Karpas-422 (cell line): ENCODE measurements around the gene FAR2. TPM values are rescaled to one million over a fixed set of nuclear protein-coding genes. Genes with fewer than 3 reads are reported as not detected.

Source experiments
- DNase-seq: peaks from one replicate; pipeline ENCODE4 v3.0.0-alpha.2; 2015
- H2AFZ ChIP-seq: fragments of 200-600 bp; sonication (generic); 2 replicates; pipeline ENCODE4 v1.6.1; 2014; ENCODE audit warnings: antibody characterized with exemption, low read length, mixed read lengths
- H3K27ac ChIP-seq: fragments of 200-600 bp; sonication (generic); 2 replicates; pipeline ENCODE4 v1.5.1; 2014; ENCODE audit warnings: mild to moderate bottlenecking, low read length, moderate library complexity
- H3K27me3 ChIP-seq: fragments of 200-600 bp; sonication (generic); 2 replicates; pipeline ENCODE4 v1.6.1; 2014; ENCODE audit warnings: low read length, mixed read lengths
- H3K36me3 ChIP-seq: fragments of 200-600 bp; sonication (generic); 2 replicates; pipeline ENCODE4 v1.6.1; 2014; ENCODE audit warnings: low read length, mixed read lengths; ENCODE audit not compliant: insufficient read depth
- H3K4me1 ChIP-seq: fragments of 200-600 bp; sonication (generic); 2 replicates; pipeline ENCODE4 v1.6.1; 2014; ENCODE audit warnings: mild to moderate bottlenecking, low read length, mixed read lengths
- H3K4me2 ChIP-seq: fragments of 200-600 bp; sonication (generic); 2 replicates; pipeline ENCODE4 v1.6.1; 2014; ENCODE audit warnings: low read length, low read depth, mild to moderate bottlenecking; ENCODE audit not compliant: poor library complexity, severe bottlenecking
- H3K4me3 ChIP-seq: fragments of 200-600 bp; sonication (generic); 2 replicates; pipeline ENCODE4 v1.5.1; 2014; ENCODE audit warnings: mild to moderate bottlenecking, antibody characterized with exemption, low read length, mixed read lengths
- H3K79me2 ChIP-seq: fragments of 200-600 bp; sonication (generic); 2 replicates; pipeline ENCODE4 v1.6.1; 2014; ENCODE audit warnings: mild to moderate bottlenecking, low read length, mixed read lengths
- H3K9ac ChIP-seq: fragments of 200-600 bp; sonication (generic); 2 replicates; pipeline ENCODE4 v1.6.0; 2014; ENCODE audit warnings: low read length
- H3K9me2 ChIP-seq: fragments of 200-600 bp; sonication (generic), shearing (Covaris generic); replicated peaks from 2 replicates; pipeline ENCODE4 v1.6.0; 2014; ENCODE audit warnings: mild to moderate bottlenecking, low read length, moderate library complexity; ENCODE audit not compliant: insufficient read depth
- H3K9me3 ChIP-seq: fragments of 300-700, 200-600 bp; sonication (generic); 2 replicates; pipeline ENCODE4 v1.6.1; 2014; ENCODE audit warnings: low read length, mixed read lengths
- H4K20me1 ChIP-seq: fragments of 200-600 bp; sonication (generic); 2 replicates; pipeline ENCODE4 v1.6.1; 2014; ENCODE audit warnings: mild to moderate bottlenecking, antibody characterized with exemption, low read length, low read depth; ENCODE audit not compliant: insufficient read depth
- total RNA-seq: library from RNA; depleted of rRNA; stranded (reverse); fragments of >200 nt; shearing (Covaris generic); gene quantifications from 2 replicates; pipeline ENCODE4 v1.2.3, GENCODE V29; 2014; ENCODE audit warnings: low replicate concordance

FAR2 gene
- total RNA-seq, 1 experiment from 2014 or later = not detected

- Histone ChIP-seq H3K79me2 (no peaks in the 10 kb centered on the region), H3K4me1 (no peaks in the 10 kb centered on the region), H2AFZ (no peak overlapping the region), H3K27ac (no peak overlapping the region), H4K20me1 (no peaks in the 10 kb centered on the region), H3K4me2 (no peak overlapping the region), H3K9ac (no peak overlapping the region), H3K9me2 (no peaks in the 10 kb centered on the region), H3K4me3 (no peak overlapping the region), H3K36me3 (no peaks in the 10 kb centered on the region), H3K9me3 (no peaks in the 10 kb centered on the region), H3K27me3 (no peaks in the 10 kb centered on the region)
- no peak for DNase-seq
These were observed 90.3 kb downstream of the FAR2 start for GRCh38 chr12:29239336-29239735.

- no peak for DNase-seq
- H3K4me2 ChIP-seq = no peak overlapping the region
- H3K27ac ChIP-seq = no peak overlapping the region
- H3K4me3 ChIP-seq = no peak overlapping the region
- H3K9me2 ChIP-seq = no peaks in the 10 kb centered on the region
- no peaks in the 10 kb centered on the region for H3K4me1 ChIP-seq
- no peak overlapping the region for H2AFZ ChIP-seq
- no peaks in the 10 kb centered on the region for H3K36me3 ChIP-seq
- no peaks in the 10 kb centered on the region for H3K9me3 ChIP-seq
- H3K9ac ChIP-seq = no peak overlapping the region
- no peaks in the 10 kb centered on the region for H3K79me2 ChIP-seq
- H4K20me1 ChIP-seq = no peaks in the 10 kb centered on the region
- no peaks in the 10 kb centered on the region for H3K27me3 ChIP-seq
These were observed 91.4 kb downstream of the FAR2 start for GRCh38 chr12:29240441-29240840.

- Histone ChIP-seq H2AFZ (no peak overlapping the region; the same call in 1 of the 2 replicates), H3K9me2 (no peaks in the 10 kb centered on the region), H3K4me1 (no peaks in the 10 kb centered on the region), H3K79me2 (no peaks in the 10 kb centered on the region), H3K9me3 (no peaks in the 10 kb centered on the region), H4K20me1 (no peaks in the 10 kb centered on the region), H3K27ac (no peak overlapping the region), H3K36me3 (no peaks in the 10 kb centered on the region), H3K4me3 (no peak overlapping the region), H3K9ac (no peak overlapping the region), H3K27me3 (no peaks in the 10 kb centered on the region), H3K4me2 (no peak overlapping the region)
- DNase-seq = no peak
These were observed 92.9 kb downstream of the FAR2 start for GRCh38 chr12:29241821-29242591.

GRCh38 chr12:29242921-29243431 lies 93.9 kb downstream of the FAR2 start:
- Histone ChIP-seq H3K79me2 (no peaks in the 10 kb centered on the region), H3K9me2 (no peaks in the 10 kb centered on the region), H4K20me1 (no peaks in the 10 kb centered on the region), H3K9ac (no peak overlapping the region), H3K9me3 (no peaks in the 10 kb centered on the region), H3K27me3 (no peaks in the 10 kb centered on the region), H3K4me1 (no peaks in the 10 kb centered on the region), H3K4me2 (no peak overlapping the region), H3K27ac (no peak overlapping the region), H3K36me3 (no peaks in the 10 kb centered on the region), H3K4me3 (no peak overlapping the region), H2AFZ (no peak overlapping the region)
- DNase-seq = no peak

GRCh38 chr12:29244159-29244765 lies 95.2 kb downstream of the FAR2 start:
- no peaks in the 10 kb centered on the region for H3K9me2 ChIP-seq
- no peaks in the 10 kb centered on the region for H3K79me2 ChIP-seq
- H3K4me2 ChIP-seq = no peak overlapping the region
- H3K27ac ChIP-seq = no peak overlapping the region
- no peaks in the 10 kb centered on the region for H3K36me3 ChIP-seq
- no peak overlapping the region for H2AFZ ChIP-seq
- H3K4me3 ChIP-seq = no peak overlapping the region
- no peaks in the 10 kb centered on the region for H3K4me1 ChIP-seq
- H3K27me3 ChIP-seq = no peaks in the 10 kb centered on the region
- no peaks in the 10 kb centered on the region for H4K20me1 ChIP-seq
- H3K9me3 ChIP-seq = no peaks in the 10 kb centered on the region
- H3K9ac ChIP-seq = no peak overlapping the region
- DNase-seq = no peak

GRCh38 chr12:29245246-29245645 lies 96.2 kb downstream of the FAR2 start:
- no peak overlapping the region for H2AFZ ChIP-seq
- H3K79me2 ChIP-seq = no peaks in the 10 kb centered on the region
- H3K9me2 ChIP-seq = no peaks in the 10 kb centered on the region
- no peak overlapping the region for H3K4me2 ChIP-seq
- no peak for DNase-seq
- no peaks in the 10 kb centered on the region for H4K20me1 ChIP-seq
- H3K4me3 ChIP-seq = no peak overlapping the region
- H3K4me1 ChIP-seq = no peaks in the 10 kb centered on the region
- no peaks in the 10 kb centered on the region for H3K9me3 ChIP-seq
- H3K9ac ChIP-seq = no peak overlapping the region
- no peak overlapping the region for H3K27ac ChIP-seq
- no peaks in the 10 kb centered on the region for H3K27me3 ChIP-seq
- H3K36me3 ChIP-seq = no peaks in the 10 kb centered on the region

GRCh38 chr12:29249930-29250329 lies 100.9 kb downstream of the FAR2 start:
- Histone ChIP-seq H3K9ac (no peak overlapping the region), H3K27me3 (no peaks in the 10 kb centered on the region), H3K9me3 (no peaks in the 10 kb centered on the region), H3K79me2 (no peaks in the 10 kb centered on the region), H3K27ac (no peak overlapping the region), H2AFZ (no peak overlapping the region), H3K4me1 (no peaks in the 10 kb centered on the region), H3K36me3 (no peaks in the 10 kb centered on the region), H3K9me2 (no peaks in the 10 kb centered on the region), H3K4me3 (no peak overlapping the region), H3K4me2 (no peak overlapping the region), H4K20me1 (no peaks in the 10 kb centered on the region)
- no peak for DNase-seq

- no peaks in the 10 kb centered on the region for H3K36me3 ChIP-seq
These were observed 105.0 kb downstream of the FAR2 start for GRCh38 chr12:29253906-29254625.

More at GRCh38 chr12:29253906-29254625, 105.0 kb downstream of the FAR2 start:
- no peaks in the 10 kb centered on the region for H3K27me3 ChIP-seq
- no peaks in the 10 kb centered on the region for H3K9me3 ChIP-seq
- no peaks in the 10 kb centered on the region for H4K20me1 ChIP-seq
- no peak overlapping the region for H3K4me2 ChIP-seq
- no peak for DNase-seq
- no peaks in the 10 kb centered on the region for H3K9me2 ChIP-seq
- H2AFZ ChIP-seq = no peak overlapping the region
- no peak overlapping the region for H3K27ac ChIP-seq
- H3K4me1 ChIP-seq = no peaks in the 10 kb centered on the region
- no peak overlapping the region for H3K9ac ChIP-seq
- H3K4me3 ChIP-seq = no peak overlapping the region
- H3K79me2 ChIP-seq = no peaks in the 10 kb centered on the region
